Esophagus muscularis mucosa (tissue), 4 donors: ENCODE data around the gene CPT1A. TPM values are rescaled to one million over a fixed set of nuclear protein-coding genes. Genes with fewer than 3 reads are reported as not detected.
A peak's percentile ranks its signal among the peaks of the same experiment; 100 is the strongest.

Experiments
- DNase-seq: peaks from one replicate; pipeline ENCODE4 v3.0.0-alpha.2; 2017; ENCODE audit errors: extremely low spot score
- H3K27ac ChIP-seq, 4 donors: fragments of 200-600 bp; sonication (generic); replicated peaks in 1 of 4; 1 replicate in 3 of 4; 2 replicates in 1 of 4; pipeline ENCODE4 v1.5.1; 2016 to 2019; ENCODE audit warnings: mild to moderate bottlenecking in 1 of 4
- H3K27me3 ChIP-seq, 4 donors: fragments of 200-600 bp; sonication (generic); one replicate each; pipeline versions ENCODE4 v1.5.1 to v1.6.0; 2016 to 2019
- H3K36me3 ChIP-seq, 4 donors: fragments of 200-600 bp; sonication (generic); one replicate each; pipeline ENCODE4 v1.5.1; 2016 to 2019
- H3K4me1 ChIP-seq, 4 donors: fragments of 200-600 bp; sonication (generic); one replicate each; pipeline ENCODE4 v1.5.1; 2016 to 2019
- H3K4me3 ChIP-seq, 4 donors: fragments of 200-600 bp; sonication (generic); 1 replicate in 2 of 4; 2 replicates in 2 of 4; pipeline ENCODE4 v1.5.1; 2016 to 2019; ENCODE audit warnings: mild to moderate bottlenecking in 4 of 4, moderate library complexity in 1 of 4
- H3K9me3 ChIP-seq, 4 donors: fragments of 200-600 bp; sonication (generic); 1 replicate in 3 of 4; 2 replicates in 1 of 4; pipeline ENCODE4 v1.5.1; 2016 to 2019
- CTCF ChIP-seq, 3 experiments: fragments of 200-600 bp in 2 of 3; fragments of 450-650 bp in 1 of 3; sonication (generic) in 2 of 3; IDR thresholded peaks; one replicate each; pipeline ENCODE4 v1.5.1; 2017 to 2019; ENCODE audit warnings: antibody characterized with exemption in 3 of 3, mild to moderate bottlenecking in 2 of 3, moderate library complexity in 1 of 3
- EP300 ChIP-seq: sonication (generic); formaldehyde crosslinking; IDR thresholded peaks from one replicate; pipeline ENCODE4 v1.6.1; 2017; ENCODE audit warnings: antibody characterized with exemption
- POLR2A ChIP-seq: fragments of 450-650 bp; IDR thresholded peaks from one replicate; pipeline ENCODE4 v1.6.1; 2017; ENCODE audit warnings: antibody characterized with exemption, moderate library complexity, mild to moderate bottlenecking, low read depth
- POLR2AphosphoS5 ChIP-seq, 2 donors: sonication (generic); formaldehyde crosslinking; IDR thresholded peaks; one replicate each; pipeline ENCODE4 v1.6.1; 2017; ENCODE audit warnings: antibody characterized with exemption in 2 of 2
- WGBS: methylation state at CpG from one replicate; pipeline ENCODE4 v1.1.5; 2018; 5-methylcytosine and 5-hydroxymethylcytosine counted together
- intact Hi-C: fragments of 100-400 bp; cut with DNase I; formaldehyde crosslinking; loops from one replicate; pipeline ENCODE4 v1.15.1; 2023
- total RNA-seq, 4 donors: library from RNA; depleted of rRNA; stranded (reverse); fragments of >200 nt; gene quantifications; one replicate each; pipeline versions ENCODE4 v1.1.0 to v1.2.1, GENCODE V29; 2016

The CPT1A gene
- total RNA-seq, 4 donors from 2014 or later = 36.1 to 122 (median 77.5) TPM

GRCh38 chr11:68842427-68843051, 823 bp upstream of the CPT1A start:
- Histone ChIP-seq H3K27ac (peak overlapping the region; percentile 95 to 97 (median 97)), H3K4me1 (peaks cover 38 to 71% (median 70%) of the 10 kb centered on the region in 4 donors), H3K9me3 (no peaks in the 10 kb centered on the region), H3K27me3 (no peaks in the 10 kb centered on the region), H3K36me3 (no peaks in the 10 kb centered on the region), H3K4me3 (peak overlapping the region; percentile 92 to 99 (median 98))
- WGBS = 45% methylated on average over 25 of the region's 25 CpGs
- intact Hi-C loops = no loop called here
- TF ChIP-seq EP300 (no peak), POLR2A (no peak), CTCF (IDR thresholded peaks at IDR 0.05) (no peak), POLR2AphosphoS5 (IDR thresholded peaks at IDR 0.05) (no peak)
- DNase-seq = no peak

- H3K4me1 ChIP-seq = peaks cover 54 to 87% (median 86%) of the 10 kb centered on the region in 4 donors
- TF ChIP-seq POLR2AphosphoS5 (IDR thresholded peaks at IDR 0.05) (peak; percentile 44 to 45), CTCF (IDR thresholded peaks at IDR 0.05) (no peak)
- peak overlapping the region; percentile 95 to 97 (median 97) for H3K27ac ChIP-seq
- H3K27me3 ChIP-seq = no peaks in the 10 kb centered on the region
- peaks cover 0 to 13% (median 1%) of the 10 kb centered on the region in 4 donors for H3K36me3 ChIP-seq
- no peaks in the 10 kb centered on the region for H3K9me3 ChIP-seq
- intact Hi-C loops = no loop called here
- no peak for DNase-seq
- 2% methylated on average over 9 of the region's 90 CpGs for WGBS
- H3K4me3 ChIP-seq = peak overlapping the region; percentile 92 to 99 (median 98)
Observed at GRCh38 chr11:68840661-68841653, 759 bp downstream of the CPT1A start.

- Histone ChIP-seq H3K27me3 (no peaks in the 10 kb centered on the region), H3K4me3 (peak overlapping the region; percentile 92 to 99 (median 98)), H3K4me1 (peaks cover 62 to 89% (median 87%) of the 10 kb centered on the region in 4 donors), H3K36me3 (peaks cover 0 to 13% (median 1%) of the 10 kb centered on the region in 4 donors), H3K9me3 (no peaks in the 10 kb centered on the region), H3K27ac (peak overlapping the region; percentile 95 to 97 (median 97))
- WGBS = 17% methylated on average over 19 of the region's 19 CpGs
- DNase-seq = no peak
- intact Hi-C loops = loop anchor here (5.0 kb wide), 1 partner anchor 167 kb away; no protein-coding TSS in a partner anchor
- TF ChIP-seq POLR2A = no peak
- TF ChIP-seq EP300 = no peak
- no peak for TF ChIP-seq POLR2AphosphoS5 (IDR thresholded peaks at IDR 0.05)
- no peak for TF ChIP-seq CTCF (IDR thresholded peaks at IDR 0.05)
Observed at GRCh38 chr11:68839911-68840641, 1.6 kb downstream of the CPT1A start.

- Histone ChIP-seq H3K9me3 (no peaks in the 10 kb centered on the region), H3K36me3 (peaks cover 0 to 13% (median 1%) of the 10 kb centered on the region in 4 donors), H3K4me3 (peak overlapping the region; percentile 92 to 99 (median 98)), H3K4me1 (peaks cover 66 to 91% (median 87%) of the 10 kb centered on the region in 4 donors), H3K27me3 (no peaks in the 10 kb centered on the region), H3K27ac (peak overlapping the region; percentile 95 to 97 (median 97))
- peak; percentile 30 for TF ChIP-seq POLR2A
- TF ChIP-seq EP300 = peak; percentile 44
- peak; percentile 90 to 91 for TF ChIP-seq POLR2AphosphoS5 (IDR thresholded peaks at IDR 0.05)
- no peak for TF ChIP-seq CTCF (IDR thresholded peaks at IDR 0.05)
- WGBS = 0% methylated on average over 8 of the region's 61 CpGs
- peak; percentile 98 for DNase-seq
- intact Hi-C loops = loop anchor here (5.0 kb wide), 1 partner anchor 168 kb away; no protein-coding TSS in a partner anchor
Observed at GRCh38 chr11:68839054-68839865, 2.5 kb downstream of the CPT1A start.
